ENCODE results near the gene HTRA3.

The HTRA3 gene

GRCh38 chr4:8283631-8284121 is 14.1 kb downstream of the HTRA3 start:
- DNase-seq: no peak
- no peaks in the 10 kb centered on the region for H3K27me3 ChIP-seq (replicated peaks)
- in situ Hi-C loops (cut with HindIII; ENCODE audit: low pct_ligation_motif_present, low sequenced_read_pairs): no loop called here
- no peaks in the 10 kb centered on the region for H3K36me3 ChIP-seq (replicated peaks)
- H3K4me3 ChIP-seq (ENCODE audit: low read depth, low read length): no peak overlapping the region
- no peak for TF ChIP-seq CTCF (IDR thresholded peaks at IDR 0.05; ENCODE audit: low read depth, low read length, missing control alignments)
- no peak overlapping the region for H3K27ac ChIP-seq

GRCh38 chr4:8284391-8284790 is 14.8 kb downstream of the HTRA3 start:
- no peak for TF ChIP-seq CTCF (IDR thresholded peaks at IDR 0.05; ENCODE audit: low read depth, low read length, missing control alignments)
- Histone ChIP-seq H3K27ac (no peak overlapping the region), H3K36me3 (replicated peaks) (no peaks in the 10 kb centered on the region), H3K4me3 (ENCODE audit: low read depth, low read length) (no peak overlapping the region), H3K27me3 (replicated peaks) (no peaks in the 10 kb centered on the region)
- no peak for DNase-seq
- in situ Hi-C loops (cut with HindIII; ENCODE audit: low pct_ligation_motif_present, low sequenced_read_pairs): no loop called here

GRCh38 chr4:8285143-8285975 is 15.8 kb downstream of the HTRA3 start:
- in situ Hi-C loops (cut with HindIII; ENCODE audit: low pct_ligation_motif_present, low sequenced_read_pairs): no loop called here
- Histone ChIP-seq H3K36me3 (replicated peaks) (no peaks in the 10 kb centered on the region), H3K27ac (no peak overlapping the region), H3K4me3 (ENCODE audit: low read depth, low read length) (no peak overlapping the region), H3K27me3 (replicated peaks) (no peaks in the 10 kb centered on the region)
- no peak for DNase-seq
- no peak for TF ChIP-seq CTCF (IDR thresholded peaks at IDR 0.05; ENCODE audit: low read depth, low read length, missing control alignments)

DNA sequence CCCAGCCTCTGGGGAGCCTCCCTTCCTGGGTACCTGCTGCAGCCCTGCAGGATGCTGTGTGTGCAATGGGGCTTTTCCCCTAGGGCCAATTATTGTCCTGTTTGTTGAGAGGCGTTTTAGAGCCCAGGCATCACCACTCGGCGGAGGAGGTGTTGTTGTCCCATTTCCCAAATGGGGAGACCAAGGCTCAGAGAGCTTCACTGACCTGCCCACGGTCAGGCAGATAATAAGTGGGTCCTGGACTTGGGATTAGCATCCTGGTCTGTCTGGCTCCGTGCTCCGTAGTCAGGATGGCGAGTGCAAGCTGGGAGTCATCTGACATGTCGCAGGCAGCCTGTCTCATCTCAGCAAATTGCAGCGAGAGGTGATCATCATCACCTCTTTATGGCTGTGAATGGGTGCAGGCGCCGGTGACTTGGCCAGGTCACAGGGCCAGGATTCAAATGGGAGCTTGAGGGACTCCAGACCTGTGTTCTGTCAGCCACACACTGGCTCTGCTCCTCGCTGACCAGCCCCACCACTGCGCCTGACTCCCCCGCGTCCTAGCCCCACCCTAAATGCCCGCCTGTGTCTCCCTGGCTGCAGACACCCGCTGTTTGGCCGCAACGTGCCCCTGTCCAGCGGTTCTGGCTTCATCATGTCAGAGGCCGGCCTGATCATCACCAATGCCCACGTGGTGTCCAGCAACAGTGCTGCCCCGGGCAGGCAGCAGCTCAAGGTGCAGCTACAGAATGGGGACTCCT is 16.6 kb downstream of the HTRA3 start:
- H3K27me3 ChIP-seq (replicated peaks): no peaks in the 10 kb centered on the region
- in situ Hi-C loops (cut with HindIII; ENCODE audit: low pct_ligation_motif_present, low sequenced_read_pairs): no loop called here
- no peak overlapping the region for H3K4me3 ChIP-seq (ENCODE audit: low read depth, low read length)
- no peak overlapping the region for H3K27ac ChIP-seq
- no peaks in the 10 kb centered on the region for H3K36me3 ChIP-seq (replicated peaks)
- no peak for TF ChIP-seq CTCF (IDR thresholded peaks at IDR 0.05; ENCODE audit: low read depth, low read length, missing control alignments)
- no peak for DNase-seq

DNA sequence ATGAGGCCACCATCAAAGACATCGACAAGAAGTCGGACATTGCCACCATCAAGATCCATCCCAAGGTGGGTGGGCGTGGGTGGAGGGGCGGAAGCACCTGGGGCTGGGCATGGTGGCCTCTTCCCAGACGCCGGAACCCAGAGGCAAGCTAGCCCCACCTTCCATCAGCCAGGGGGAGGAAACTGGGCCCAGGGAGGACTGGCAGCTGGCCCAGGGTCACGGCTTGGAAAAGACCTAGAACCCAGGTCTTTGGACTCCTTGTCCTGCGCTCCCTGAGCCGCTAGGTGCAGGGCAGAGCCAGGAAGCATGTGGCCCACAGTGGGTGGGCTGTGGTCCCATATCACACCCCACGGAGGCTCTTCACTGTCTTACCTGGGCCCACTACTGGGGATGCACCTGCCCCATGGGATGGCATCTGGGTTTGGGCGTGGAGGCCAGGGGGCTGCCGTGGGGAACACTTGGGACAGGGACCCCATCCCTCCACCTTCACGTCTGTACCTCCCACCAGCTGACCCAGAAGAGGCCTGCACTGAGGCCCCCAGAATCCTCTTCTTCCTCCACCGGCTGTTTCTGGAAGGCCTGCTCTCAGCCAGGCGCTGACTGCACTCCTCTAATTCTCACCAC is 17.3 kb downstream of the HTRA3 start:
- Histone ChIP-seq H3K36me3 (replicated peaks) (no peaks in the 10 kb centered on the region), H3K27ac (no peak overlapping the region), H3K4me3 (ENCODE audit: low read depth, low read length) (no peak overlapping the region), H3K27me3 (replicated peaks) (no peaks in the 10 kb centered on the region)
- no peak for DNase-seq
- in situ Hi-C loops (cut with HindIII; ENCODE audit: low pct_ligation_motif_present, low sequenced_read_pairs): no loop called here
- no peak for TF ChIP-seq CTCF (IDR thresholded peaks at IDR 0.05; ENCODE audit: low read depth, low read length, missing control alignments)
